Nephron progenitor cell (in vitro differentiated cells): Measurements from ENCODE around the gene MIA.
A peak's percentile ranks its signal among the peaks of the same experiment; 100 is the strongest.

Source experiments
- DNase-seq: peaks from one replicate; pipeline ENCODE4 v3.0.0; 2021
- H3K27ac Mint-ChIP-seq: 2 replicates; pipeline ENCODE4 v1.8.0; 2021; ENCODE audit warnings: mild to moderate bottlenecking, moderate library complexity, mixed read lengths
- H3K27me3 Mint-ChIP-seq: 2 replicates; pipeline ENCODE4 v1.8.0; 2021; ENCODE audit warnings: mild to moderate bottlenecking, low read depth, mixed read lengths; ENCODE audit not compliant: poor library complexity
- H3K36me3 Mint-ChIP-seq: 2 replicates; pipeline ENCODE4 v1.8.0; 2021; ENCODE audit warnings: low read depth, mixed read lengths
- H3K4me1 Mint-ChIP-seq: 2 replicates; pipeline ENCODE4 v1.8.0; 2021; ENCODE audit warnings: mixed read lengths
- H3K4me3 Mint-ChIP-seq: 2 replicates; pipeline ENCODE4 v1.8.0; 2021; ENCODE audit warnings: mild to moderate bottlenecking, moderate library complexity, mixed read lengths
- H3K9me3 Mint-ChIP-seq: 2 replicates; pipeline ENCODE4 v1.8.0; 2021; ENCODE audit warnings: mild to moderate bottlenecking, moderate library complexity, mixed read lengths
- TF ChIP-seq, protein P1 (sequence below): fragments of 200-600 bp; sonication (generic); IDR thresholded peaks from 2 replicates; pipeline ENCODE4 v1.5.0; 2021; ENCODE audit warnings: antibody characterized with exemption

Gene MIA

DNA sequence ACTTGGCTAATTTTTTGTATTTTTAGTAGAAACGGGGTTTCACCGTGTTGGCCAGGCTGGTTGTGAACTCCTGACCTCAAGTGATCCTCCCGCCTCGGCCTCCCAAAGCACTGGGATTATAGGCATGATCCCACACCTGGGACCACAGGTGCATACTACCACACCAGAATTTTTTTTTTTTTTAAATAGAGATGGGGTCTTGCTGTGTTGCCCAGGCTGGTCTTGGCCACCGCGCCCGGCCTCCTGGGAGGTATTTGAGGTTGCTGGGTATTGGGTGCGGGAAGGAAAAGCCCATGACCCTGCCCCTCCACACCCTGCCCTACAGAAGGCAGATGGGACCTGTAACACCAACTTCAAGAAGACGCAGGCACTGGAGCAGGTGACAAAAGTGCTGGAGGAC is 38.7 kb upstream of the MIA start:
- H3K27ac Mint-ChIP-seq: no peak overlapping the region
- peaks cover under 1% of the 10 kb centered on the region for H3K27me3 Mint-ChIP-seq

DNA sequence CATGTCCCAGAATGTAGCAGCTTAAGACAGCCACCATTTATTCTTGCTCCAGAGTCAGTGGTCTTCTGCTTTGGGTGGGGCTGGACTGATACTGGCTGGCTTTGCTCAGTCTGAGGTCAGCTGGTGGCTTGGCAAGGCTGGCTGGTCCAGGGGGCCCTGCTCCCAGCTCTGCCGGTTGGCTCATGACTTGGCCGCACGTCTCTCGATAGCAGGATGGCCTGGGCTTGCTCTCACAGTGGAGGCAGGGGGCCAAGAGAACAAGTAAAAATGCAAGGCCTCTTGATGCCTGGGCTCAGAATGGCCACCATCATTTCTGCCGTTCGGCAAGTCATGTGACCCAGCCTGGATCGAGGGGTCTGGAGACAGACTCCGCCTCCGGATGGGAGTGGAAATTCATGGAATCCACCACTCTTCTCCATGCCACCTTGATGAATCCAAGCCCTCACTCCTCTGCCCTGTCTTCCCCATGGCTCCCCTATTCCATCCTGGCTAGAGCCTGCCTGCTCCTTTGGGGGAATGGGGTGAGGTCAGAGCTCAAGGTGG is 38.1 kb upstream of the MIA start:
- Mint-ChIP-seq H3K9me3 (no peaks in the 10 kb centered on the region), H3K27me3 (peaks cover 6% of the 10 kb centered on the region), H3K36me3 (peaks cover 48% of the 10 kb centered on the region), H3K27ac (no peak overlapping the region), H3K4me3 (no peak overlapping the region), H3K4me1 (peaks cover 6% of the 10 kb centered on the region)
- DNase-seq: no peak
- TF ChIP-seq, protein P1, sequence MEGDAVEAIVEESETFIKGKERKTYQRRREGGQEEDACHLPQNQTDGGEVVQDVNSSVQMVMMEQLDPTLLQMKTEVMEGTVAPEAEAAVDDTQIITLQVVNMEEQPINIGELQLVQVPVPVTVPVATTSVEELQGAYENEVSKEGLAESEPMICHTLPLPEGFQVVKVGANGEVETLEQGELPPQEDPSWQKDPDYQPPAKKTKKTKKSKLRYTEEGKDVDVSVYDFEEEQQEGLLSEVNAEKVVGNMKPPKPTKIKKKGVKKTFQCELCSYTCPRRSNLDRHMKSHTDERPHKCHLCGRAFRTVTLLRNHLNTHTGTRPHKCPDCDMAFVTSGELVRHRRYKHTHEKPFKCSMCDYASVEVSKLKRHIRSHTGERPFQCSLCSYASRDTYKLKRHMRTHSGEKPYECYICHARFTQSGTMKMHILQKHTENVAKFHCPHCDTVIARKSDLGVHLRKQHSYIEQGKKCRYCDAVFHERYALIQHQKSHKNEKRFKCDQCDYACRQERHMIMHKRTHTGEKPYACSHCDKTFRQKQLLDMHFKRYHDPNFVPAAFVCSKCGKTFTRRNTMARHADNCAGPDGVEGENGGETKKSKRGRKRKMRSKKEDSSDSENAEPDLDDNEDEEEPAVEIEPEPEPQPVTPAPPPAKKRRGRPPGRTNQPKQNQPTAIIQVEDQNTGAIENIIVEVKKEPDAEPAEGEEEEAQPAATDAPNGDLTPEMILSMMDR: no peak

More for the DNA sequence above, 38.7 kb upstream of the MIA start:
- Mint-ChIP-seq H3K9me3 (no peaks in the 10 kb centered on the region), H3K36me3 (peaks cover 50% of the 10 kb centered on the region), H3K4me3 (no peak overlapping the region), H3K4me1 (peaks cover 1% of the 10 kb centered on the region)
- no peak for DNase-seq
- TF ChIP-seq, protein P1: no peak

DNA sequence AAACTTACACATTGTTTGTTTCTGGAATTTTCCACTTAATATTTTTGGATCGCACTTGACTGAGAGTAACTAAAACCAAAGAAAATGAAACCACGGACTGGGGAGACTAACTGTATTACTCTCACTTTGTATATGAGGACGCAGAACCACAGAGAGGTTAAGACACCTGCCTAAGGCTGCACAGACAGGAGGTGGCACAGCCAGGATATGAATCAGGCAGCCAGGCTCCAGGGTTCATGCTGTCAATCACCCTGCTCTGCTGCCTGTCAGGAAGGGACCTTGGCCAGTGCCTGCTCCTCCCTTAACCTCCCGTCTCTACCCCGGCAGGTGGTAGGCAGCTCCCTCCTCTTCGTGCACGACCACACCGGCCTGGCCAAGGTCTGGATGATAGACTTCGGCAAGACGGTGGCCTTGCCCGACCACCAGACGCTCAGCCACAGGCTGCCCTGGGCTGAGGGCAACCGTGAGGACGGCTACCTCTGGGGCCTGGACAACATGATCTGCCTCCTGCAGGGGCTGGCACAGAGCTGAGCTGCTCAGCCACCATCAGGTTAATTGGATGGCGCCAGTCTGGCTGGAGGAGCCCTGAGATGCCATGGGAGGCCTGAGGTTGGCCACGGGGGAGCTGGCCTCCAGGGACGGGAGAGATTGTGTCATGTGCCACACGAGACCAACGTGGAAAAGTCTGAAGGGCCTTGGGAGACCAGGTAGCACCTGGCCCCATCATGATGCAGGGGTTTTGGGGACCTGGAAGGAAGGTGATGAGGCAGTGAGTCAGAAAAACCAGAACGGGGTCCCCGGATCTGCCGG is 36.1 kb upstream of the MIA start:
- DNase-seq: no peak
- H3K27me3 Mint-ChIP-seq: peaks cover 6% of the 10 kb centered on the region
- no peak overlapping the region for H3K4me3 Mint-ChIP-seq
- H3K4me1 Mint-ChIP-seq: peaks cover 6% of the 10 kb centered on the region
- H3K36me3 Mint-ChIP-seq: peaks cover 30% of the 10 kb centered on the region
- no peaks in the 10 kb centered on the region for H3K9me3 Mint-ChIP-seq
- TF ChIP-seq, protein P1: no peak
- peak overlapping the region; percentile 69 for H3K27ac Mint-ChIP-seq

DNA sequence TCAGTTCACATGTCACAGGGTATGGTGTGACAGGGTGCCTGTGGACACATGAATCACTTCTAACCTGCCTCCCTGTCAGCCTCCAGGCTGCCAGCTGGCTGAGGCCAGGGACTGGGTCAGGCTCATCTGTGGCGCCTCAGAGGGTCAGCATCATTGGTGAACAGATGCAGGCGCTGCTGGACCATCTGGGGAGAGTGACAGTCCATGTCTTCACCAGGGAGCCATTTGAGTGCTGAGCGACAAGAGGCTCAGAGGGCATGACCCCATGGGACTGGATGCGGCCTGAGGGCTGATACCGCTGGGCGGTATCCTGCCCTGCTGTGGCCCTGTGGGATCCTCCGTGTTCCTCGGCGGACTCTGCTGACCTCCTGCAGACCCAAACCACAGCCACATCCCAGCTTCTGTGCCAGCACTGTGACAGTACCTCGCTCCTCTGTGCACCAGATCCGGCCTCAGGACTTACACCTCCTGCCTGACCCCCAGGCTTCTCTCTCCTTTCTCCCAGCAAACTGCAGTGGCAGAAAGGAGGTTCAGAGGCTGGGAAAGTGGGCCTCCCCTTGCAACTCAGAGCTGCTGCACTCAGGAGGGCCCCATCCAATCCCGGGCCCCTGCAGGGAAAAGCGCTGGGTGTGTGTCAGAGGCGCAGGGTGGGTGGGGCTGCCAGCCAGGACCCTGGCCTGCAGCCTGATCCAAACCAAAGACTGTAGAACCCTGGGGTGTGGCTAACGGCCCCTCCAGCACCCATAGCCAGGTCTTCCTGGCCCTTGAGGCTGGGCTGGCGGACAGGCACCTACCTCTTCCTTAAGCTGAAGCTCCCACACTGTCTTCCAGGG is 35.2 kb upstream of the MIA start:
- Mint-ChIP-seq H3K27ac (peak overlapping the region; percentile 97), H3K27me3 (peaks cover 6% of the 10 kb centered on the region), H3K9me3 (no peaks in the 10 kb centered on the region), H3K4me3 (no peak overlapping the region), H3K4me1 (peaks cover 13% of the 10 kb centered on the region), H3K36me3 (peaks cover 25% of the 10 kb centered on the region)
- DNase-seq: no peak
- TF ChIP-seq, protein P1: no peak

DNA sequence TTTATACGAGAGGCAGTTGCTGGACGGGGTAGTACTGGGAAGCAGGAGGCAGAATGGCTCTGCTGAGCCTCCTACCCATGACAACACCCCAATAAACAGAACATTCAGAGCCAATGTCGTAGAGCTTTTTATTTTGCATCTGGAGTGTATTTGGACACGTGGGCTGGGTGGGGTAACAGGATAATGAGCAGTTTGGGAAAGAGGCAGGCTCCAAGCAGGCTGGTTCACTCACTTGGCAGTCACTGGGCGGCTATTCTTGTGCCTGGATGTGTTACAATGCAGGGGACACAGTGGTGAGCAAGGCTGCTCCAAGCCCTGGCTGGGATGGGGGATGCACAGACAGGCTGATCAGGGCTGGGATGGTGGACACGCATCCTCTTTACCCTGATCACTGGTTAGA is 34.6 kb upstream of the MIA start:
- peak overlapping the region; percentile 97 for H3K27ac Mint-ChIP-seq

More for the DNA sequence above, 34.6 kb upstream of the MIA start:
- H3K9me3 Mint-ChIP-seq: no peaks in the 10 kb centered on the region
- H3K27me3 Mint-ChIP-seq: peaks cover 6% of the 10 kb centered on the region
- H3K4me1 Mint-ChIP-seq: peaks cover 18% of the 10 kb centered on the region
- H3K36me3 Mint-ChIP-seq: peaks cover 19% of the 10 kb centered on the region
- H3K4me3 Mint-ChIP-seq: no peak overlapping the region
- DNase-seq: no peak
- TF ChIP-seq, protein P1: no peak
